Naive thymus-derived CD8-positive, alpha-beta T cell (primary cell): ENCODE results near the gene GMPPA. TPM values are rescaled to one million over a fixed set of nuclear protein-coding genes. Genes with fewer than 3 reads are reported as not detected.

Source experiments
- ATAC-seq, 2 donors: fragments of 150-1000 bp; cut with Tn5 transposase in 1 of 2; sonication (Bioruptor Pico), chemical (Tn5 transposase) in 1 of 2; 1 replicate in 1 of 2; 2 replicates in 1 of 2; pipeline ENCODE4 v1.10.0; 2021; ENCODE audit warnings: mild to moderate bottlenecking in 2 of 2, moderate library complexity in 2 of 2
- POLR2A ChIA-PET: fragments of 350-600 bp; sonication (Branson Sonifier 250); formaldehyde crosslinking; loops from one replicate; lab custom pipeline; 2021; ENCODE audit warnings: antibody characterized with exemption; lab: Charles Lee
- DNase-seq, 10 donors: peaks; one replicate each; pipeline versions ENCODE4 v3.0.0 to v3.0.0-alpha.2; 2020 to 2022
- H3K27ac Mint-ChIP-seq, 10 donors: one replicate each; pipeline ENCODE4 v1.8.0; 2020 to 2022; ENCODE audit warnings: mild to moderate bottlenecking in 10 of 10, mixed read lengths in 10 of 10, moderate library complexity in 4 of 10, inconsistent platforms in 1 of 10
- H3K27me3 Mint-ChIP-seq, 5 donors: one replicate each; pipeline ENCODE4 v1.8.0; 2021 to 2022; ENCODE audit warnings: mixed read lengths in 5 of 5
- H3K36me3 Mint-ChIP-seq, 3 donors: one replicate each; pipeline ENCODE4 v1.8.0; 2020 to 2022; ENCODE audit warnings: mixed read lengths in 3 of 3, mild to moderate bottlenecking in 2 of 3, inconsistent platforms in 1 of 3
- H3K4me1 Mint-ChIP-seq, 4 donors: one replicate each; pipeline ENCODE4 v1.8.0; 2021 to 2022; ENCODE audit warnings: mixed read lengths in 4 of 4
- H3K4me3 Mint-ChIP-seq, 10 donors: one replicate each; pipeline ENCODE4 v1.8.0; 2020 to 2022; ENCODE audit warnings: mild to moderate bottlenecking in 10 of 10, mixed read lengths in 10 of 10, moderate library complexity in 6 of 10, inconsistent platforms in 1 of 10
- H3K9me3 Mint-ChIP-seq, 9 donors: one replicate each; pipeline ENCODE4 v1.8.0; 2020 to 2022; ENCODE audit warnings: mixed read lengths in 9 of 9, mild to moderate bottlenecking in 3 of 9, inconsistent platforms in 1 of 9, moderate library complexity in 1 of 9
- polyA plus RNA-seq, 3 donors: library from polyadenylated mRNA; unstranded; fragments of 300-500 nt; fragmentation: Illumina TruSeq; gene quantifications; one replicate each; pipeline ENCODE4 v1.2.3, GENCODE V29; 2021
- total RNA-seq, 8 experiments: library from RNA in 2 of 8; stranded (reverse) in 2 of 8; gene quantifications; one replicate each; pipeline ENCODE4 v1.2.3 and lab custom pipeline; 2021 to 2026

The GMPPA gene
- total and polyA plus RNA-seq, 5 experiments from 2014 or later, result 12.1 to 26.9 (median 22.0) TPM

DNA sequence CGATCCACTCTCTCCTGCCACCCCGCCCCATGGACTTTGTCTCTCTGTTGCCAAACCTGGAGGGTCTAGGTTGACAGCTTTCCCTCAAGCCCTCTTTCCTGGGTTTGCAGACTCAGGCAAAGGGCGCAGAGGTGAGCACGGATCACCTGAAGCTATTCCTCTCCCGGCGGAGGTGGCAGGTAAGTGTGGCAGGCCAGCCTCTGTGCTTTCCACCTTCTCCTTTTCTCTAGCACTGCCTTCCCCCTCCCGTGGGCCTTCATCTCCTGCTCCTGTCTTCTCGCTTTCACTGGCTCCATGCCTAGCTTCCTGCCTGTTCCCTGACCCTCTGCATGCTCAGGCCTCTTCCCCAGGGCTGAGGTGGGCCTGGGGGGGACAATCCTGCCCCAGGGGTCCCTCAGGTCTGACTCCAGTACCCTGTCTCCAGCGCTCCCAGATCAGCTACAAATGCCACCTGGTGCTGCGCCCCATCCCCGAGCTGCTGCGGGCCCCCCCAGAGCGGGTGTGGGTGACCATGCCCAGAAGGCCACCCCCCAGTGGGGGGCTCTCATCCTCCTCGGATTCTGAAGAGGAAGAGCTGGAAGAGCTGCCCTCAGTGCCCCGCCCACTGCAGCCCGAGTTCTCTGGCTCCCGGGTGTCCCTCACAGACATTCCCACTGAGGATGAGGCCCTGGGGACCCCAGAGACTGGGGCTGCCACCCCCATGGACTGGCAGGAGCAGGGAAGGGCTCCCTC is 15.9 kb upstream of the GMPPA start:
- no peak for ATAC-seq
- H3K27ac Mint-ChIP-seq, result peak overlapping the region in 1 of 10 donors; percentile 48
- H3K4me1 Mint-ChIP-seq, result peaks cover 4 to 12% (median 9%) of the 10 kb centered on the region in 4 donors
- POLR2A ChIA-PET, result no interaction called here
- peaks cover 4 to 18% (median 10%) of the 10 kb centered on the region in 3 donors for H3K36me3 Mint-ChIP-seq
- no peak for DNase-seq
- H3K9me3 Mint-ChIP-seq, result no peaks in the 10 kb centered on the region
- H3K4me3 Mint-ChIP-seq, result peak overlapping the region in 4 of 10 donors; percentile 22 to 55 (median 34)
- H3K27me3 Mint-ChIP-seq, result peaks cover 14 to 54% (median 34%) of the 10 kb centered on the region in 5 donors

DNA sequence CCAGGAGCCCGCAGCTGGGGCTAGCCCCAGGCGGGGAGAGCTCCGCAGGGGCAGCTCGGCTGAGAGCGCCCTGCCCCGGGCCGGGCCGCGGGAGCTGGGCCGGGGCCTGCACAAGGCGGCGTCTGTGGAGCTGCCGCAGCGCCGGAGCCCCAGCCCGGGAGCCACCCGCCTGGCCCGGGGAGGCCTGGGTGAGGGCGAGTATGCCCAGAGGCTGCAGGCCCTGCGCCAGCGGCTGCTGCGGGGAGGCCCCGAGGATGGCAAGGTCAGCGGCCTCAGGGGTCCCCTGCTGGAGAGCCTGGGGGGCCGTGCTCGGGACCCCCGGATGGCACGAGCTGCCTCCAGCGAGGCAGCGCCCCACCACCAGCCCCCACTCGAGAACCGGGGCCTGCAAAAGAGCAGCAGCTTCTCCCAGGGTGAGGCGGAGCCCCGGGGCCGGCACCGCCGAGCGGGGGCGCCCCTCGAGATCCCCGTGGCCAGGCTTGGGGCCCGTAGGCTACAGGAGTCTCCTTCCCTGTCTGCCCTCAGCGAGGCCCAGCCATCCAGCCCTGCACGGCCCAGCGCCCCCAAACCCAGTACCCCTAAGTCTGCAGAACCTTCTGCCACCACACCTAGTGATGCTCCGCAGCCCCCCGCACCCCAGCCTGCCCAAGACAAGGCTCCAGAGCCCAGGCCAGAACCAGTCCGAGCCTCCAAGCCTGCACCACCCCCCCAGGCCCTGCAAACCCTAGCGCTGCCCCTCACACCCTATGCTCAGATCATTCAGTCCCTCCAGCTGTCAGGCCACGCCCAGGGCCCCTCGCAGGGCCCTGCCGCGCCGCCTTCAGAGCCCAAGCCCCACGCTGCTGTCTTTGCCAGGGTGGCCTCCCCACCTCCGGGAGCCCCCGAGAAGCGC is 15.0 kb upstream of the GMPPA start:
- POLR2A ChIA-PET, result no interaction called here
- ATAC-seq (peak; percentile 61 to 72), DNase-seq (peak in 2 of 10 donors; percentile 13 to 18)
- Mint-ChIP-seq H3K27me3 (peaks cover 14 to 57% (median 34%) of the 10 kb centered on the region in 5 donors), H3K27ac (peak overlapping the region in 1 of 10 donors; percentile 12), H3K36me3 (peaks cover 4 to 18% (median 10%) of the 10 kb centered on the region in 3 donors), H3K4me3 (peak overlapping the region; percentile 63 to 84 (median 76)), H3K9me3 (no peaks in the 10 kb centered on the region), H3K4me1 (peaks cover 4 to 12% (median 9%) of the 10 kb centered on the region in 4 donors)

DNA sequence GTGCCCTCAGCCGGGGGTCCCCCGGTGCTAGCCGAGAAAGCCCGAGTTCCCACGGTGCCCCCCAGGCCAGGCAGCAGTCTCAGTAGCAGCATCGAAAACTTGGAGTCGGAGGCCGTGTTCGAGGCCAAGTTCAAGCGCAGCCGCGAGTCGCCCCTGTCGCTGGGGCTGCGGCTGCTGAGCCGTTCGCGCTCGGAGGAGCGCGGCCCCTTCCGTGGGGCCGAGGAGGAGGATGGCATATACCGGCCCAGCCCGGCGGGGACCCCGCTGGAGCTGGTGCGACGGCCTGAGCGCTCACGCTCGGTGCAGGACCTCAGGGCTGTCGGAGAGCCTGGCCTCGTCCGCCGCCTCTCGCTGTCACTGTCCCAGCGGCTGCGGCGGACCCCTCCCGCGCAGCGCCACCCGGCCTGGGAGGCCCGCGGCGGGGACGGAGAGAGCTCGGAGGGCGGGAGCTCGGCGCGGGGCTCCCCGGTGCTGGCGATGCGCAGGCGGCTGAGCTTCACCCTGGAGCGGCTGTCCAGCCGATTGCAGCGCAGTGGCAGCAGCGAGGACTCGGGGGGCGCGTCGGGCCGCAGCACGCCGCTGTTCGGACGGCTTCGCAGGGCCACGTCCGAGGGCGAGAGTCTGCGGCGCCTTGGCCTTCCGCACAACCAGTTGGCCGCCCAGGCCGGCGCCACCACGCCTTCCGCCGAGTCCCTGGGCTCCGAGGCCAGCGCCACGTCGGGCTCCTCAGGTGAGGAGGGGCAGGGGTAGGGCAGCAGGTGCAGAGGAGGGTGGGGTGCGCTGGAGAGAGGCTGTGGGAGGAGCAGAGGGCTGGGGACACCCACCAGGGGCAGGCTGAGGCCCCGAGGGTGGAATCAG is 14.1 kb upstream of the GMPPA start:
- POLR2A ChIA-PET, result no interaction called here
- peak; percentile 70 to 71 for ATAC-seq
- DNase-seq, result peak in 2 of 10 donors; percentile 21 to 26
- H3K27me3 Mint-ChIP-seq, result peaks cover 14 to 57% (median 34%) of the 10 kb centered on the region in 5 donors
- peaks cover 4 to 16% (median 10%) of the 10 kb centered on the region in 3 donors for H3K36me3 Mint-ChIP-seq
- H3K9me3 Mint-ChIP-seq, result no peaks in the 10 kb centered on the region
- H3K27ac Mint-ChIP-seq, result no peak overlapping the region
- peak overlapping the region; percentile 63 to 84 (median 76) for H3K4me3 Mint-ChIP-seq
- H3K4me1 Mint-ChIP-seq, result peaks cover 4 to 12% (median 9%) of the 10 kb centered on the region in 4 donors

DNA sequence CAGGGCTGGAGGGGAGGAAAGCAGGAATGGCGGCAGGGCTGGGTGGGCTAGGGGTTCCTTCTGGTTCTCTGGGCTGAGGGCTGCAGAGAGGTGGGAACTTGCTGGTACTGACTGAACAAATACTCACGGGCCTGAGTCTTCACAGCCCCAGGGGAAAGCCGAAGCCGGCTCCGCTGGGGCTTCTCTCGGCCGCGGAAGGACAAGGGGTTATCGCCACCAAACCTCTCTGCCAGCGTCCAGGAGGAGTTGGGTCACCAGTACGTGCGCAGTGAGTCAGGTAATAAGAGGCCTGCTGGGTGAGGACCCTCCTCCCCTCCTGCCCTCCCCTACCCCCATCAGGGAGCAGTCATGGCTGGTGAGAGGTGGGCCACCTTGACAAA is 13.5 kb upstream of the GMPPA start:
- POLR2A ChIA-PET, result no interaction called here
- H3K9me3 Mint-ChIP-seq, result no peaks in the 10 kb centered on the region

DNA sequence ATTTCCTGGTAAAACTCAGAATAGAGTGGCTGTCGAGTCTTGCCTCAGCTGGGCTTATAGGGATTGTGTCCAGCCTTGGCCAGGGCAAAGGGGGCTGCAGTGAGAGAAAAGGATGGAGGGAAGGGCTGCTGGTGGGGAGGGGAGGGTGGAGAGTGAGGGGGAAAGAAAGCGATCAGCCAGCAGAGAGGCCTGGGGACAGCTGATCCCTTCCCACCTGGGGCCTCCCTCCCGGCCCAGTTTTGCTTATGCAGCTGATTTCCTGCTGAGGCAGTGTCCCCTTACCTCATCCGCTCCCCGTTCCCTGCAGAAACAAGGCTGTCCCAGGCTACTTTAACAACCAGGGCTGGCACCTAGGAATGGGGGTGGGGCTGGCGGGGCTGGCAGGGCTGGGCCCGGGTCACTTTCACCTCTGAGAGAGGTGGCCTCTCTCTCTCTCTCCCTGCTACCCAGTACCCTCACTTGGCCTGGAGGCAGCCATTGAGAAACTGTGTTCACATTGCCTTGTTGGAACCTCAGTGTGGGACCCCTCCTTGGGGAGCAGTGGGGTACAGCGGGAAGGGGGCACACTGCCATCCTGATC is 12.2 kb upstream of the GMPPA start:
- ATAC-seq, result no peak
- Mint-ChIP-seq H3K36me3 (peaks cover 2 to 11% (median 2%) of the 10 kb centered on the region in 3 donors), H3K27me3 (peaks cover 13 to 57% (median 29%) of the 10 kb centered on the region in 5 donors), H3K4me3 (no peak overlapping the region), H3K27ac (no peak overlapping the region), H3K4me1 (peaks cover 1 to 12% (median 9%) of the 10 kb centered on the region in 4 donors), H3K9me3 (no peaks in the 10 kb centered on the region)
- POLR2A ChIA-PET, result interaction anchor here (0.6 kb wide), 1 partner anchor 352 kb away, joined by 4 read pairs; no protein-coding TSS in a partner anchor
- no peak for DNase-seq

More for the DNA sequence above, 13.5 kb upstream of the GMPPA start:
- no peak for ATAC-seq
- Mint-ChIP-seq H3K4me1 (peaks cover 4 to 12% (median 9%) of the 10 kb centered on the region in 4 donors), H3K27me3 (peaks cover 14 to 57% (median 34%) of the 10 kb centered on the region in 5 donors), H3K36me3 (peaks cover 4 to 16% (median 10%) of the 10 kb centered on the region in 3 donors), H3K27ac (no peak overlapping the region), H3K4me3 (peak overlapping the region in 9 of 10 donors; percentile 28 to 74 (median 51))
- no peak for DNase-seq

DNA sequence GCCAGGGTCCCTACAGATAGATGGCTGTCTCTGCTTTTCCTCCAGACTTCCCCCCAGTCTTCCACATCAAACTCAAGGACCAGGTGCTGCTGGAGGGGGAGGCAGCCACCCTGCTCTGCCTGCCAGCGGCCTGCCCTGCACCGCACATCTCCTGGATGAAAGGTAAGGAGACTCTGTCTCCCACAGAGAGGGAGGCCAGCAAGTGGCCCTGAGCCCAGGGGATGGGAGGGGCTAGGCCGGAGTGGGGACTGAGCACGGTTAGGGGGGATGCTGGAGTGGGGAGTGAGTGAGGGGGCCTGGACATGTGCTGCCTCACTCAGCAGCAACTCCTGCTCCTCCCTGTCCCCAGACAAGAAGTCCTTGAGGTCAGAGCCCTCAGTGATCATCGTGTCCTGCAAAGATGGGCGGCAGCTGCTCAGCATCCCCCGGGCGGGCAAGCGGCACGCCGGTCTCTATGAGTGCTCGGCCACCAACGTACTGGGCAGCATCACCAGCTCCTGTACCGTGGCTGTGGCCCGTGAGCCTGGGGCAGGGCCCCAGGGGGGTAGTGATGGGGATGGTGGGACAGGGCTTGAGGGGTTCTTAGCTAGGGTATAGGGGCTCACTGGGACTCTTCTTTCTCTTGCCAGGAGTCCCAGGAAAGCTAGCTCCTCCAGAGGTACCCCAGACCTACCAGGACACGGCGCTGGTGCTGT is 10.4 kb upstream of the GMPPA start:
- Mint-ChIP-seq H3K4me1 (peaks cover 1 to 12% (median 9%) of the 10 kb centered on the region in 4 donors), H3K9me3 (no peaks in the 10 kb centered on the region), H3K27me3 (peaks cover 12 to 54% (median 24%) of the 10 kb centered on the region in 5 donors), H3K36me3 (peaks cover 0 to 2% (median 0%) of the 10 kb centered on the region in 3 donors), H3K4me3 (no peak overlapping the region), H3K27ac (no peak overlapping the region)
- POLR2A ChIA-PET, result no interaction called here
- ATAC-seq (no peak), DNase-seq (no peak)

DNA sequence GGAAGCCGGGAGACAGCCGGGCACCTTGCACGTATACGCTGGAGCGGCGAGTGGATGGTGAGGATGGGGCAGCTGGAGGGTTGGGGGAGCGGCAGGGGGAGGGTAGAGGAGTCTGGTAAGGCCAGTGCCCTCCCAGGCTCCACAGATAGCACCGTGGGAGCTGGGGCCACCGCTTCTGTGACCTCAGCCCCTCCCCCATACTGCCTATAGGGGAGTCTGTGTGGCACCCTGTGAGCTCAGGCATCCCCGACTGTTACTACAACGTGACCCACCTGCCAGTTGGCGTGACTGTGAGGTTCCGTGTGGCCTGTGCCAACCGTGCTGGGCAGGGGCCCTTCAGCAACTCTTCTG is 9.9 kb upstream of the GMPPA start:
- POLR2A ChIA-PET, result no interaction called here
- Mint-ChIP-seq H3K4me1 (peaks cover 1 to 11% (median 9%) of the 10 kb centered on the region in 4 donors), H3K27ac (no peak overlapping the region), H3K9me3 (no peaks in the 10 kb centered on the region), H3K4me3 (no peak overlapping the region), H3K36me3 (peaks cover 0 to 2% (median 0%) of the 10 kb centered on the region in 3 donors), H3K27me3 (peaks cover 12 to 58% (median 27%) of the 10 kb centered on the region in 5 donors)
- no peak for ATAC-seq
- no peak for DNase-seq

DNA sequence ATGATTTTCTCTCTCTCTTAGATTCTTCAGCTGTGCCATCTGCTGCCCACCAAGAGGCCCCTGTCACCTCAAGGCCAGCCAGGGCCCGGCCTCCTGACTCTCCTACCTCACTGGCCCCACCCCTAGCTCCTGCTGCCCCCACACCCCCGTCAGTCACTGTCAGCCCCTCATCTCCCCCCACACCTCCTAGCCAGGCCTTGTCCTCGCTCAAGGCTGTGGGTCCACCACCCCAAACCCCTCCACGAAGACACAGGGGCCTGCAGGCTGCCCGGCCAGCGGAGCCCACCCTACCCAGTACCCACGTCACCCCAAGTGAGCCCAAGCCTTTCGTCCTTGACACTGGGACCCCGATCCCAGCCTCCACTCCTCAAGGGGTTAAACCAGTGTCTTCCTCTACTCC is 9.4 kb upstream of the GMPPA start:
- Mint-ChIP-seq H3K27me3 (peaks cover 12 to 58% (median 29%) of the 10 kb centered on the region in 5 donors), H3K9me3 (no peaks in the 10 kb centered on the region), H3K27ac (no peak overlapping the region), H3K4me3 (no peak overlapping the region), H3K36me3 (peaks cover 0 to 2% (median 0%) of the 10 kb centered on the region in 3 donors), H3K4me1 (peaks cover 0 to 7% (median 4%) of the 10 kb centered on the region in 4 donors)
- ATAC-seq, result no peak
- POLR2A ChIA-PET, result no interaction called here
- no peak for DNase-seq

DNA sequence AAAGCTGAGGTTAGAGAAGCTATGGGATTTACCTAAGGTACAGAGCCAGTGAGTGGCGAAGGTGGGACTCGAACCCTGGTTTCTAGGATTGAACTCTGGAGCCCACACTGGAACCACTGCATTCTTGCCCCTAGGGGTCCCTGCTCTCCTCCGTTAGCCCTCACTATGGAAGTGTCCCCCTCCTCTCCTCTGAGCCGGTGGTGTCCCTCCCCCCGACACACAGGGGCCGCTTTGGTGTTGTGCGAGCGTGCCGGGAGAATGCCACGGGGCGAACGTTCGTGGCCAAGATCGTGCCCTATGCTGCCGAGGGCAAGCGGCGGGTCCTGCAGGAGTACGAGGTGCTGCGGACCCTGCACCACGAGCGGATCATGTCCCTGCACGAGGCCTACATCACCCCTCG is 8.5 kb upstream of the GMPPA start:
- Mint-ChIP-seq H3K27ac (no peak overlapping the region), H3K9me3 (no peaks in the 10 kb centered on the region), H3K27me3 (peaks cover 14 to 63% (median 36%) of the 10 kb centered on the region in 5 donors), H3K4me3 (no peak overlapping the region), H3K36me3 (peaks cover 0 to 2% (median 0%) of the 10 kb centered on the region in 3 donors), H3K4me1 (peaks cover 0 to 4% (median 2%) of the 10 kb centered on the region in 4 donors)
- POLR2A ChIA-PET, result no interaction called here
- DNase-seq (no peak), ATAC-seq (no peak)

DNA sequence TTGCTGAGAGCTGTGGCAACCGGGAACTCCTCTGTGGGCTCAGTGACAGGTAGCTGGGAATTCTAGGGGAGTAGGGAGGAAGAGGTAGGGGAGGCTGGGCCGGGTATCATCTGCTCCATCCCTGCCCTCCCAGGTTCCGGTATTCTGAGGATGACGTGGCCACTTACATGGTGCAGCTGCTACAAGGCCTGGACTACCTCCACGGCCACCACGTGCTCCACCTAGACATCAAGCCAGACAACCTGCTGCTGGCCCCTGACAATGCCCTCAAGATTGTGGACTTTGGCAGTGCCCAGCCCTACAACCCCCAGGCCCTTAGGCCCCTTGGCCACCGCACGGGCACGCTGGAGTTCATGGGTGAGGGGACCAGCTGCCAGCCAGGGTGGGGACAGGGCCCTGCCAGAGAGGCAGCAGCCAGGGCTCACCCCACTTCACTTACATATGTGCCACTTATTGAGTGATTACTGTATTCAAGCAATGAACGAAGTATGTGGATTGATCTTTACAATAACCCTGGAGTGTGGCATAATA is 8.0 kb upstream of the GMPPA start:
- no peaks in the 10 kb centered on the region for H3K9me3 Mint-ChIP-seq
- POLR2A ChIA-PET, result no interaction called here
- no peak for ATAC-seq
- peaks cover 0 to under 1% (median under 1%) of the 10 kb centered on the region in 4 donors for H3K4me1 Mint-ChIP-seq
- no peak overlapping the region for H3K4me3 Mint-ChIP-seq
- peaks cover 12 to 64% (median 36%) of the 10 kb centered on the region in 5 donors for H3K27me3 Mint-ChIP-seq
- no peak overlapping the region for H3K27ac Mint-ChIP-seq
- H3K36me3 Mint-ChIP-seq, result peaks cover 0 to 2% (median 0%) of the 10 kb centered on the region in 3 donors
- DNase-seq, result no peak
